CMK (cell line): ENCODE data around the gene TRIM43B.
"Not testable (repeated sequence)": the region's sequence is repeated elsewhere in the genome, so short reads cannot be mapped to it uniquely, and the experiment has no call there.

Experiments
- DNase-seq: peaks from one replicate; pipeline ENCODE4 v3.0.0-alpha.2; 2010; ENCODE audit warnings: low read depth

Gene TRIM43B

DNA sequence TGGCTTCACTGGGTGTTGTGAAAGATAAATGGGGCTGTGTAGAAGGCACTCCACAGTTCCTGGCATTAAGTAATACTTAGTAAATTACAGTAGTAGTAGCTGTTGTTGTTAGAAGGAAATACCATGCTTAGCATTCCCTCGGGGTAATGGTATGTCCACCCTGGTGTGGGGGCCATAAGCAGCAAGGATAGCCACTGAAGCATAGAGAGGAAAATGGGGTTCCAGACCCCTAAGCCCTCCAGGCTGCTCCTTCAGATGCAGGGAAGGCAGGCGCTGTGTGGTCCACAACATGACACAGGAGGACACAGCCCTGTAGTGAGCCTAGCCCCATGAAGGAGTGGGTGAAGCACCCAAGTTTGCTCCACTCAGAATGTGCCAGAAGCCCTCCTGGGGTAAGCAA is 50.6 kb downstream of the TRIM43B start:
- not testable (repeated sequence) for DNase-seq

DNA sequence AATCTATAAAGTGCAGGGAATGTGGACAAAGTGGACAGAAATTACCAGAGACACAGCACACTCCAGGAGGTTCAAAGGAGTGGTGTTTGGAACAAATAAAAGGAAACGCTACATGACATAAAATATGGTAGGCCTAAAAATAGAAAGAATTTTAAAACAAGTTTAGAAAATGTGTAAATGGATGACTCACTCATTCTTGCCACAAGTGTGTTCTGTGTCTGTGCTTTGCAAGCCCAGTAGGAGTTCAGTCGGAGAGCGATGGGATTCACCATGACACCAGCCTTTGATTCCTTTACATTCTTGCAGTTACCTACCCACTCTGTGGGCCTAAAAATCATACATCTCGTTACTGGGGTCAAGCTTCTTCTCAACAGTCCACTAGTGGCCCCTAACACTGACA is 51.2 kb downstream of the TRIM43B start:
- DNase-seq = not testable (repeated sequence)

DNA sequence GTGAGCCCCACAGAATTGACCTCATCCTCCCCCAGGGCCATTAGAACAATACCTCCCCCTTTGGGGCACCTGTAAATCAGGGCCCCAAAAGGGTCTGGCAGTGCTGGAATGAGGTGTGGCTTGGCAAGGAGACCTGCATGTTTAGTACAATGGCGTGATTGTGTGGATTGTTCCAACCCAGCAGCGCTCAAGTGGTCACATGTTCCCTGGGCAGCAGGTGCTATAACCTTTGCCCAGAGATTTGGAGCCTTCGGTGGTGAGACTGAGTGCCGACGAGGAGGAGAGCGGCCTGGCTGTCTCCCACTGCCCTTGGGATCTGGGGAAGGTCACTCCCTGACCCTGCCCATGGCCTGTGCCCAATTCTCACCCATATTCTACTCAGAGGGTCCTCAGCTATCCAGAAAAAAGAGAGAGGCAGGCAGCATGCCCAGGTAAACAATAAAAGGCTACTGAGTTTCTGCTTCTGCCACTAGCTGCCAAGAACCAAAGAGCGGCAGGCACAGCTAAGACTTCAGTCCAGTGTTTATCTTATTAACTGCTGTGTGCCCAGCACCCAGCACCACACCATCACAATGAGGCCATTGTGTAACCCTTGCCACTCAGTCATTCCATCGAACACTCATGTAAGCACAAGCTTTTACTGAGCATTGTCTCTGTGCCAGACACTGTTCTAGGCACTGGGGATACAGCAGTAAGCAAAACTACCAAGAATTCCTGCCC is 54.6 kb downstream of the TRIM43B start:
- DNase-seq = not testable (repeated sequence)

DNA sequence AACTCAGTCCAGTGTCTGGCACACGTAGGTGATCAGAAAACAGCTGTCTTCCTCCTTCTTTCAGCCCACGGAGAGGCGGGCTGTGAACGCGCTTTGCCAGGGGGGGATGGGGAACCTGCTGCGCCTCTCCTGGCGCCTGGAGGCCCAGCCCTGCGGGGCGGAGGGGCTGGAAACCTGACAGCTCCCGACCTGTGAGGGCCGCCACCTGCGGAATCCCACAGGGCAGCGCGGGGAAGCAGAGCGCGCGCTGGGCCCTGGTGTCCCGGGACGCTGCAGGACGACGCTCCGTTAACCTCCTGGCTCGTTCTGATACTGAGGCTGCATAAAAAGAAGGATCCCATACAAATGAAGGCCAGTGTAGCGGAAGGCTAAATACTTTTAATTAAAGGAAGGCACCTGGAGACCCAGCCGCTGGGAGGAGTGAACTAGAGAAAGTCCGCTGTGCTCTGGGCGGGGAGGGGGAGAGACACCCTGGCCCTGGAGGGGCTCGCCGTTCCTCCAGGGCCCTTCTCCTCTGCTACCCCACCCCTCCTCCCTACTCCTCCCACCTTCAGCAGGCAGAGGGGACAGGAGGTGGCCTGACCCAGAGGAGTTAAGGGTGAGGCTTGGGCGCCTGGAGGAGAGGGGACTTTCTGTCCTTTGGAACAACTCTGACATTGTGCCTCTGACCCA is 57.2 kb downstream of the TRIM43B start:
- DNase-seq = not testable (repeated sequence)
